Activated T-cell treated with anti-CD3 and anti-CD28 coated beads for 24 hours (primary cell): ENCODE results near the gene LRRC8B.
"Not testable (repeated sequence)": the region's sequence is repeated elsewhere in the genome, so short reads cannot be mapped to it uniquely, and the experiment has no call there.

ENCODE experiments used
- DNase-seq: peaks from one replicate; pipeline ENCODE4 v3.0.0-alpha.2; 2020; ENCODE audit warnings: low read depth

Gene LRRC8B

GRCh38 chr1:89608319-89608983, 83.8 kb downstream of the LRRC8B start:
- DNase-seq = peak; percentile 74

- peak; percentile 56 for DNase-seq
These were observed 84.5 kb downstream of the LRRC8B start for GRCh38 chr1:89608984-89609725.

- DNase-seq = no peak
These were observed 85.3 kb downstream of the LRRC8B start for GRCh38 chr1:89609781-89610456.

DNA sequence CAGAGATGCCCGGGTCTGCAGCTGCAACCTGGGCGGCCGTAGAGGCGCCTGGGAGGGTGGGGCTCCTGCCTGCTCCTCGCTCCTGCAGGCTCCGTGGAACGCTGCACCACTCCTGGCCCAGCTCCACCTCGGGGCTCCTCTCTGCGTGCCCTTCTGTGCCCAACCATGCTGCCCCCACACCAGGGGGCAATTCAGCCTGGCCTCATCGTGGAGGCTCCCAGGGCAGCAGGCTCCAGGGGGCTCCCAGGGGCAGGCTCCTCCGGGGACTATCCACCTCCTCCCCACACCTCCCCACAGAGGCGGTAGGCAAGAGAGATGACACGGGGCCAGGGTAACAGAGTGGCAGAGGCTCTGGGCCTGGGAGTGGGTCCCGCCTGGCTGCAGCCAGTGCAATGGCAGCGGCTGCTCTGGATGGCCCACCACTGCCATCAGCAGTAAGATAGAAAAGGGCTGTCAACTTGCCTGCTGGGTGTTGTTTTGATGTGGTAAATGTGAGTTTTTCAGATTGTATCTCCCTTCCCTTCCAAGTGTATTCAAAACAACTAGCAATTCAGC, 85.9 kb downstream of the LRRC8B start:
- no peak for DNase-seq

- no peak for DNase-seq
These were observed 87.1 kb downstream of the LRRC8B start for GRCh38 chr1:89611721-89612120.

- DNase-seq = no peak
These were observed 89.3 kb downstream of the LRRC8B start for GRCh38 chr1:89613928-89614327.

DNA sequence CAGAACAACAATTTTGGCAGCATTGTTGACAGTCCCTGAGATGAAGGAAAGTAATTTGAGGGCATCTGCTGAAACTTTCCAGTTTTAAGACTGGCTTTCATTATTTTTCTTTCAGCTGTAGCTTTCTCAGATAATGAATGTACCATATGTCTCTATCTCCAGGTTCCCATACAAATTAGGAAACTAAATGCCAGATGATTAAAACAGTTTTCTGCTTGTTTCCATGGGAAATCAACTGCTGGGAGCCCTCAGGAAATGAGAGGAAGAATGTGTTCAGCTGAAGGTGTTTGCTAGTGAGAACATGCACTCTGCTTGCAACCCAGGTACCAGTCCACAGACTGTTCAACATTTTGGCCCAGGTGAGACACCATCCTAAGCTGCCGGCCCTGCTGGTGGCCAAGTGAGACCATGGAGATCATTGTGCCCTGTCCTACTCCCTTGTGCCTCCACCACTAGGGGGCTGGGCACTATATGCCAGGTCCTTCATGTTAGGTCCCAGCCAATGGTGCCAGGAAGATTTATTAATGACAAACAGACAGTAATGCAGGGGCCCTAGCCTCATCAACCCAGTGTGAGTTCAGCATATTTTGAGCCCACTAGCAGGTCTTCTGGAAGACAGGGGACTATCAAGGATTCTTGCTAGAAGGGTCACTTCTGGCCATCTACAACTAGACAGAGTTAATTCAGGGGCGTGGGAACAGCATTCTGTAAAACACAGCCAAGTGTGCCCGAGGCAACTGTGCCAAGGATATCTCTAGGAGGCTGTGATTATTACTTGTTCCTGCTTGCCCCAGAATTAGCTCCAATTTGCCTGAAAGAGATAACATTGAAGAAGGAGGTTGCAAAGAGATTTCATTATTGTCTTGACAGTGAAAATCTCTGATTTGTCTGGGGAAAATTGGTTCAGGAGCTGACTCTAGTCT, 91.3 kb downstream of the LRRC8B start:
- no peak for DNase-seq

- DNase-seq = no peak
These were observed 92.4 kb downstream of the LRRC8B start for GRCh38 chr1:89616844-89617627.

- no peak for DNase-seq
These were observed 96.0 kb downstream of the LRRC8B start for GRCh38 chr1:89620664-89621063.

DNA sequence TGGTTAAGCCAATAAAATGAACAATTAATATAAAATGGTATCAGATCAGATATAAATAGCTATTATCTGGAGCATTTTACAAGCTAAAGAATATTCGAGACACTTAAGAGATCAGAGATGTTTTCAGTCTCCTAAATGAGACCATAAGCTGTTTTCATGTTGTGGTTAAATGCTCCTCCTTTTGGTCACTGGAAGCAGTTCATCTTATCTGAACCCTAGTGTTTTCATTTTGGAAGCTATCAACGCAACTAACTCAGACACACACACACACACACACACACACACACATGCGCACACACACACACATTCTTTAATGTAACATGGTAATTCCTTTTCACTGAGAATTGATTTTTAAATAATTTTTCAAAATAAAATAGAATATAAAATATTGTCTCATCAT, 98.3 kb downstream of the LRRC8B start:
- no peak for DNase-seq

GRCh38 chr1:89624314-89624713, 99.7 kb downstream of the LRRC8B start:
- no peak for DNase-seq

- DNase-seq = no peak
These were observed 100.2 kb downstream of the LRRC8B start for GRCh38 chr1:89624715-89625323.

- no peak for DNase-seq
These were observed 103.0 kb downstream of the LRRC8B start for GRCh38 chr1:89627596-89627962.

DNA sequence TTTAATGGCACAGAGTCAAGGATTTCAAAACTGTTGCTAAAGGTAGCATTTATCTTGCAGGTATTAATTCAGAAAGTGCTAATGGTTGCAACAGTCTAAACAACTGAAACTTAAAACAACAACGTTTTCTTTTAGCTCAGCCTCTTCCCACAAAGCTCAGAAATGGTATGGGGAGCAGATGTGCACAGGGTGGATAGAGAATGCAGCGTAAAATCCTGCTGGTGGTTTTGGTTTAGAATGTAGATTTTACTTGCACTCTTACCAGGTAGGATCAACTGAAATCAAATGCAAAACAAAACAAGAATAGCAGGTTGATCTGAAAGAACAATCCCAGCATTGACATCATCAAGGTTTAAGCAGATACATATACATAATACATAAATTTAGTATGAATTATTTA, 104.5 kb downstream of the LRRC8B start:
- no peak for DNase-seq

DNA sequence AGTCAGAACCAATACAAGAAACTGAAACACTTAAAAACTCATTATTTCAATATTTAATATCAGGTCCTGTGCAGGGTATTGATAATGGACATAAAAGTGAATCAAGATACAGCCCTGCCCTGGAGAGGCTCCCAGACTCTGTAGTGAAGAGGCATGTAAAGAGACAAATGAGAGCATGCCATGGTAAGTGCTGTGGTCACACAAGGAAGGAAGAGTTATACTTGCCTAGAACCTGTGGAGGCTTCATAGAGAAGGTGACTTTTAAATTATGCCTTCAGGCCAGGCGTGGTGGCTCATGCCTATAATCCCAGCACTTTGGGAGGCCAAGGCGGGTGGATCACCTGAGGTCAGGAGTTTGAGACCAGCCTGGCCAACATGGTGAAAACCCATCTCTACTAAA, 105.0 kb downstream of the LRRC8B start:
- DNase-seq = not testable (repeated sequence)

- DNase-seq = no peak
These were observed 105.4 kb downstream of the LRRC8B start for GRCh38 chr1:89630048-89630447.

- DNase-seq = no peak
These were observed 107.4 kb downstream of the LRRC8B start for GRCh38 chr1:89631816-89632656.

GRCh38 chr1:89632657-89633247, 108.1 kb downstream of the LRRC8B start, which contains the start of gene LRRC8C:
Gene LRRC8C (plus strand): TSS chr1:89633120. CDS start chr1:89686474, 53,354 bp downstream.
- DNase-seq = peak; percentile 85

- DNase-seq = no peak
These were observed 108.7 kb downstream of the LRRC8B start for GRCh38 chr1:89633248-89633799.
